CD8-positive, alpha-beta memory T cell (primary cell): ENCODE measurements around the gene RANBP2. TPM values are rescaled to one million over a fixed set of nuclear protein-coding genes. Genes with fewer than 3 reads are reported as not detected.

Source experiments
- CTCF ChIA-PET: fragments of 350-600 bp; sonication (Branson Sonifier 250); formaldehyde crosslinking; loops from one replicate; lab custom pipeline; 2021; ENCODE audit warnings: antibody characterized with exemption; lab: Charles Lee
- POLR2A ChIA-PET: fragments of 350-600 bp; sonication (Branson Sonifier 250); formaldehyde crosslinking; loops from one replicate; lab custom pipeline; 2021; ENCODE audit warnings: antibody characterized with exemption; lab: Charles Lee
- DNase-seq, 5 donors: peaks; one replicate each; pipeline versions ENCODE4 v3.0.0 to v3.0.0-alpha.2; 2020 to 2022; ENCODE audit warnings: mixed read lengths in 1 of 5
- H3K27ac ChIP-seq: one replicate; pipeline ENCODE4 v1.7.0; 2013; ENCODE audit warnings: low read depth, mild to moderate bottlenecking, low read length, moderate library complexity
- H3K27me3 ChIP-seq: 2 replicates; pipeline ENCODE4 v1.7.0; 2013; ENCODE audit warnings: low read length, mild to moderate bottlenecking; ENCODE audit not compliant: insufficient read depth, poor library complexity, severe bottlenecking
- H3K36me3 ChIP-seq: 2 replicates; pipeline ENCODE4 v1.7.0; 2013; ENCODE audit warnings: mild to moderate bottlenecking, low read length, moderate library complexity; ENCODE audit not compliant: insufficient read depth
- H3K4me1 ChIP-seq: 2 replicates; pipeline ENCODE4 v1.7.0; 2013; ENCODE audit warnings: mild to moderate bottlenecking, low read length, moderate library complexity; ENCODE audit not compliant: insufficient read depth
- H3K4me3 ChIP-seq: 2 replicates; pipeline ENCODE4 v1.7.0; 2013; ENCODE audit warnings: mild to moderate bottlenecking, low read length
- H3K9me3 ChIP-seq: 2 replicates; pipeline ENCODE4 v1.7.0; 2013; ENCODE audit warnings: mild to moderate bottlenecking, low read length
- H3K27ac Mint-ChIP-seq, 8 donors: one replicate each; pipeline ENCODE4 v1.8.0; 2020 to 2021; ENCODE audit warnings: mixed read lengths in 8 of 8, mild to moderate bottlenecking in 6 of 8, inconsistent platforms in 3 of 8, moderate library complexity in 3 of 8
- H3K27me3 Mint-ChIP-seq, 2 donors: one replicate each; pipeline ENCODE4 v1.8.0; 2020 to 2021; ENCODE audit warnings: mixed read lengths in 2 of 2, mild to moderate bottlenecking in 1 of 2, moderate library complexity in 1 of 2
- H3K36me3 Mint-ChIP-seq, 3 donors: one replicate each; pipeline ENCODE4 v1.8.0; 2020 to 2021; ENCODE audit warnings: mixed read lengths in 3 of 3, inconsistent platforms in 1 of 3, mild to moderate bottlenecking in 1 of 3
- H3K4me1 Mint-ChIP-seq, 3 donors: one replicate each; pipeline ENCODE4 v1.8.0; 2020 to 2021; ENCODE audit warnings: mixed read lengths in 3 of 3, inconsistent platforms in 1 of 3, mild to moderate bottlenecking in 1 of 3
- H3K4me3 Mint-ChIP-seq, 7 donors: one replicate each; pipeline ENCODE4 v1.8.0; 2020 to 2021; ENCODE audit warnings: mixed read lengths in 7 of 7, mild to moderate bottlenecking in 6 of 7, moderate library complexity in 4 of 7, inconsistent platforms in 2 of 7
- H3K9me3 Mint-ChIP-seq, 5 donors: one replicate each; pipeline ENCODE4 v1.8.0; 2020 to 2022; ENCODE audit warnings: mixed read lengths in 5 of 5, mild to moderate bottlenecking in 3 of 5, moderate library complexity in 2 of 5, inconsistent platforms in 1 of 5
- polyA plus RNA-seq: library from polyadenylated mRNA; unstranded; fragments of 300-500 nt; fragmentation: Illumina TruSeq; gene quantifications from one replicate; pipeline ENCODE4 v1.2.3, GENCODE V29; 2021
- total RNA-seq, 2 experiments: library from RNA; stranded (reverse); gene quantifications; one replicate each; pipeline ENCODE4 v1.2.3, GENCODE V29; 2021

Gene RANBP2
- total and polyA plus RNA-seq, 3 experiments from 2014 or later: 12.7 to 83.4 (median 76.5) TPM

- DNase-seq: no peak
These were observed 90.7 kb downstream of the RANBP2 start for GRCh38 chr2:108809936-108810335.

GRCh38 chr2:108810993-108811957, 92.0 kb downstream of the RANBP2 start:
- peaks cover under 1% of the 10 kb centered on the region for H3K36me3 ChIP-seq
- ChIA-PET CTCF (no interaction called here), POLR2A (no interaction called here)
- no peaks in the 10 kb centered on the region for H3K27me3 ChIP-seq
- H3K4me3 ChIP-seq: no peak overlapping the region
- no peaks in the 10 kb centered on the region for H3K27me3 Mint-ChIP-seq
- DNase-seq: no peak
- peaks cover 0 to 9% (median 0%) of the 10 kb centered on the region in 3 donors for H3K4me1 Mint-ChIP-seq
- no peaks in the 10 kb centered on the region for H3K4me1 ChIP-seq
- no peak overlapping the region for H3K27ac ChIP-seq
- H3K27ac Mint-ChIP-seq: no peak overlapping the region
- H3K9me3 ChIP-seq: no peaks in the 10 kb centered on the region
- H3K9me3 Mint-ChIP-seq: peaks cover 11 to 24% (median 19%) of the 10 kb centered on the region in 5 donors
- peaks cover 38 to 62% (median 47%) of the 10 kb centered on the region in 3 donors for H3K36me3 Mint-ChIP-seq
- no peak overlapping the region for H3K4me3 Mint-ChIP-seq

More at GRCh38 chr2:108809936-108810335, 90.7 kb downstream of the RANBP2 start:
- Mint-ChIP-seq H3K27ac (peak overlapping the region in 1 of 8 donors; percentile 34), H3K36me3 (peaks cover 36 to 60% (median 42%) of the 10 kb centered on the region in 3 donors), H3K9me3 (peaks cover 11 to 24% (median 19%) of the 10 kb centered on the region in 5 donors), H3K4me1 (peaks cover 0 to 9% (median 0%) of the 10 kb centered on the region in 3 donors), H3K4me3 (no peak overlapping the region), H3K27me3 (no peaks in the 10 kb centered on the region)
- Histone ChIP-seq H3K36me3 (no peaks in the 10 kb centered on the region), H3K27ac (no peak overlapping the region), H3K27me3 (no peaks in the 10 kb centered on the region), H3K9me3 (no peaks in the 10 kb centered on the region), H3K4me3 (no peak overlapping the region), H3K4me1 (no peaks in the 10 kb centered on the region)
- CTCF ChIA-PET: no interaction called here
- POLR2A ChIA-PET: no interaction called here

- no peak overlapping the region for H3K4me3 ChIP-seq
- no peak overlapping the region for H3K27ac ChIP-seq
- POLR2A ChIA-PET: no interaction called here
These were observed 94.5 kb downstream of the RANBP2 start for GRCh38 chr2:108813732-108814131.

GRCh38 chr2:108820482-108820881, 101.2 kb downstream of the RANBP2 start:
- no peak for DNase-seq
- Histone ChIP-seq H3K27me3 (no peaks in the 10 kb centered on the region), H3K9me3 (peaks cover 11% of the 10 kb centered on the region), H3K4me3 (no peak overlapping the region), H3K27ac (no peak overlapping the region), H3K4me1 (no peaks in the 10 kb centered on the region), H3K36me3 (peaks cover 15% of the 10 kb centered on the region)
- POLR2A ChIA-PET: no interaction called here
- Mint-ChIP-seq H3K9me3 (peaks cover 4 to 11% (median 10%) of the 10 kb centered on the region in 5 donors), H3K27ac (no peak overlapping the region), H3K27me3 (peaks cover 0 to 1% of the 10 kb centered on the region in 2 donors), H3K4me1 (no peaks in the 10 kb centered on the region), H3K4me3 (no peak overlapping the region), H3K36me3 (peaks cover 18 to 42% (median 34%) of the 10 kb centered on the region in 3 donors)
- CTCF ChIA-PET: no interaction called here

More at GRCh38 chr2:108813732-108814131, 94.5 kb downstream of the RANBP2 start:
- peaks cover 0 to 3% (median 0%) of the 10 kb centered on the region in 3 donors for H3K4me1 Mint-ChIP-seq
- Histone ChIP-seq H3K9me3 (no peaks in the 10 kb centered on the region), H3K27me3 (no peaks in the 10 kb centered on the region), H3K36me3 (peaks cover 9% of the 10 kb centered on the region), H3K4me1 (no peaks in the 10 kb centered on the region)
- H3K27ac Mint-ChIP-seq: no peak overlapping the region
- peaks cover 38 to 62% (median 44%) of the 10 kb centered on the region in 3 donors for H3K36me3 Mint-ChIP-seq
- H3K9me3 Mint-ChIP-seq: peaks cover 9 to 18% (median 18%) of the 10 kb centered on the region in 5 donors
- CTCF ChIA-PET: no interaction called here
- no peaks in the 10 kb centered on the region for H3K27me3 Mint-ChIP-seq
- DNase-seq: no peak
- no peak overlapping the region for H3K4me3 Mint-ChIP-seq

- Histone ChIP-seq H3K36me3 (peaks cover 6% of the 10 kb centered on the region), H3K4me1 (no peaks in the 10 kb centered on the region), H3K4me3 (no peak overlapping the region), H3K9me3 (peaks cover 11% of the 10 kb centered on the region), H3K27ac (no peak overlapping the region), H3K27me3 (no peaks in the 10 kb centered on the region)
- CTCF ChIA-PET: no interaction called here
- H3K4me1 Mint-ChIP-seq: no peaks in the 10 kb centered on the region
- H3K27me3 Mint-ChIP-seq: peaks cover 0 to 1% of the 10 kb centered on the region in 2 donors
- POLR2A ChIA-PET: no interaction called here
- peaks cover 4 to 23% (median 22%) of the 10 kb centered on the region in 3 donors for H3K36me3 Mint-ChIP-seq
- H3K27ac Mint-ChIP-seq: no peak overlapping the region
- H3K4me3 Mint-ChIP-seq: no peak overlapping the region
- DNase-seq: no peak
- peaks cover 4 to 11% (median 10%) of the 10 kb centered on the region in 5 donors for H3K9me3 Mint-ChIP-seq
These were observed 104.0 kb downstream of the RANBP2 start for GRCh38 chr2:108823286-108823685.

- H3K4me1 Mint-ChIP-seq: no peaks in the 10 kb centered on the region
- no peak for DNase-seq
- Histone ChIP-seq H3K27ac (no peak overlapping the region), H3K4me1 (no peaks in the 10 kb centered on the region), H3K36me3 (no peaks in the 10 kb centered on the region), H3K27me3 (no peaks in the 10 kb centered on the region), H3K4me3 (no peak overlapping the region), H3K9me3 (peaks cover 11% of the 10 kb centered on the region)
- H3K4me3 Mint-ChIP-seq: no peak overlapping the region
- peaks cover 0 to 1% of the 10 kb centered on the region in 2 donors for H3K27me3 Mint-ChIP-seq
- H3K27ac Mint-ChIP-seq: no peak overlapping the region
- H3K9me3 Mint-ChIP-seq: peaks cover 3 to 10% (median 8%) of the 10 kb centered on the region in 5 donors
- ChIA-PET CTCF (no interaction called here), POLR2A (no interaction called here)
- H3K36me3 Mint-ChIP-seq: peaks cover 4 to 15% (median 15%) of the 10 kb centered on the region in 3 donors
These were observed 105.2 kb downstream of the RANBP2 start for GRCh38 chr2:108824316-108825070.

- POLR2A ChIA-PET: no interaction called here
- no peak for DNase-seq
- H3K27me3 Mint-ChIP-seq: peaks cover 0 to 1% of the 10 kb centered on the region in 2 donors
- Histone ChIP-seq H3K36me3 (no peaks in the 10 kb centered on the region), H3K4me1 (no peaks in the 10 kb centered on the region), H3K27ac (no peak overlapping the region), H3K27me3 (no peaks in the 10 kb centered on the region), H3K4me3 (no peak overlapping the region), H3K9me3 (peaks cover 4% of the 10 kb centered on the region)
- H3K4me3 Mint-ChIP-seq: no peak overlapping the region
- H3K9me3 Mint-ChIP-seq: peaks cover 0 to 2% (median under 1%) of the 10 kb centered on the region in 5 donors
- no peaks in the 10 kb centered on the region for H3K4me1 Mint-ChIP-seq
- no peak overlapping the region for H3K27ac Mint-ChIP-seq
- peaks cover 0 to 8% (median 7%) of the 10 kb centered on the region in 3 donors for H3K36me3 Mint-ChIP-seq
- CTCF ChIA-PET: no interaction called here
These were observed 106.0 kb downstream of the RANBP2 start for GRCh38 chr2:108825254-108825653.
